Anterior cingulate cortex (tissue), 58 donors: ENCODE measurements around the gene LRRC3B.

ENCODE experiments used
- DNase-seq, 58 donors: peaks; one replicate each; lab custom pipeline; 2025; lab: John Stamatoyannopoulos, UW

Gene LRRC3B

DNA sequence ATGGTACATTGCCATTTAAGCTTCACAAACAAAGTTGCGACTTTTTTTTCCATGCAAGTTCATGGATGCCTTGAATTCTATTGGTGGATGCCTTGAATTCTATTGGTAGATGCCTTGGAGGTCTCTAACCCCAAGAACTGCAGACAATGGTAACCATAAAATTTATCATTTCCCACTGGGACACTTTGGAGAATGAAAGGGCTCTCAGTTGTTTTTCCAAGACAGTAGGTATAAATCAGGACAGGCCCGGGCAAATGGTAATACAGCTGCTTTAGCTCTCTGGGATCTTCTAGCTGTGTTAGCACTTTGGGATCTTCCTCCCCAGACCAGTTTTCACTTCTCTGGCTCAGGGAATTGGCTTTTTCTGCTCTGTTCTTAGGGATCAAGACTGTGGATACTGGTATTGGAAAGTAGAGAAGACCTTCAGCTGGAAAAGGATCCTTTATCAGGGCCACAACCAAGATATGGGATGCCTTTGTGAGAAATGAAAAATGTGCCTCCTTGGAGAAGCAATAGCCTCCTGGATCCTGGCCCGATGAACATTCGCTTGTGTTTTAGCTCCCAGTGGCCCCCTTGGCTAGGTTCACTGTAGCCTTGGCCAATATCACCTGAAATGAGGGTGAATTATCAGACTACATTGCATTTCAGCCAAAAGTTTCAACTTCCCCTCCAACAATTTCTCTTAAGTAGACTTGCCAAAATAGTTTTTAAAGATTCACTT is 8.3 kb downstream of the LRRC3B start:
- peak in 1 of 58 donors; percentile 9 for DNase-seq

DNA sequence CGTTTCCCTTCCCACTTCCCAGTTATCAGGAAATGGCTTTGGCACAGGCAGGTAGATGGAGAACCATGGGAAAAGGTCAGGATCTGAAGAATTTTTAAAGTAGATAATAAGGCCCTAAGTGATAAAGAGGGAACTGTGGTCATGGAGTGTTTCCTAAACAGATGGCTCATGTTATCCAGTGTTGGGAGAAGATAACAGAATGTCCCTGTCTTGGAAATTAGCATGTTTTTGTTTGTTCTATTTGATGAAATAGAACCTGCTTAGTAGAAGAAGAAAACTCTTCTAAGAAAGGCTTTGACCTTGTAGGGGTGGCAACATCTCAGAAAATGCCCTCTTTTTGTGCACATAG is 8.8 kb downstream of the LRRC3B start:
- no peak for DNase-seq

DNA sequence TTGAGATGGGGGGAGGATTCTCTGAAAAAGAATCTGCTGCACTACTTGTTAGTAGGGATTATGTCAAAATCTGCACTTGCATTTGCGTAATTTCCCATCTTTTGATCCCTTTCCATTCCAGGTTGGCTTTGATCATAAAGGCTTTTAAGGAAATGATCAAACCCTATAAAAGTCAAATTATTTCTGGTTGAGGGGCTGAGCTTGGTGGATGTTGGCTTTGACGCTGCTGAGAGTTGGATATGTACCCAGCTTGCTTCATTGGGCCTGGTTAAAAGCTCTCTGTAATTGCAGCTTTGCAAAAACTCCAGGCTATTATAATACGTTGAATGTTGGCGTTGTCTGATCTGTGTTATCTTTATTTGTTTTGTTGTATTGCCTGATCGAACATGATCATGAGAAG is 12.0 kb downstream of the LRRC3B start:
- DNase-seq: peak in 3 of 58 donors; percentile 2 to 36 (median 32)

GRCh38 chr3:26636096-26636727 is 13.6 kb downstream of the LRRC3B start:
- peak in 2 of 58 donors; percentile 44 to 63 for DNase-seq

DNA sequence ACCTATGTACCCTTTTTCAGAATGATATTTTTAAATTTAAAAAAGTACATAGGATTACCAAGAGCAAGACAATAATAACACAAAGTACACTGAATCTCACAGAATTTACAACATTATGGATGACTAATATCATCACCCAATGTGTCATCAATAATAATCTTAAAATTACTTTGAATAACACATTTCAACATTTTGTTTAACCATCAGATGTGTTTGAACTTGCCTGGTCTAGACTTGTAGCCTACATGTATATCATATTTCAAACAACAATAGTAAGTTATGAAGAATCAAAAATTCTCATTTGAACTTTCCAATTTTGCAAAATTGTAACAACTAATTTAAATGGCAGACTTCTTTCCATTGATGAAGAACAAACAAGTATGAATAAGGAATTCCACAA is 15.1 kb downstream of the LRRC3B start:
- DNase-seq: no peak

- DNase-seq: no peak
These were observed 15.5 kb downstream of the LRRC3B start for GRCh38 chr3:26638113-26638512.

DNA sequence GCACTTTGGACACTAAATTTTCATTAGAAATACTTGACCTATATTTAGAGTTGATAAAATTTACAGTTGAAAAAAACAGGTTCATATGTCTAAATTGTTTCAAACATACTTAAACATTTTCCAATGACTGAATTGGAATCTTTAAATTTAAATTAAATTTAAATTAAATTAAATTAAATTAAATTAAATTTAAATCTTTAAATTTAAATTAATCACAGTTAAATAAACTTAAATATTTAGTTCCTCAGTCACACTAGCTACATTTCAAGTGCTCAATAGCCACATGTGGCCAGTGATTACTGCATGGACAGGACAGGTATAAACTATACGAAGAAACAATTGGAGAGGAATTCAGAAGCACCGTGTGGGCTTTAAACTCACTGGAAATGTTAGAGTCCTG is 16.8 kb downstream of the LRRC3B start:
- no peak for DNase-seq

- no peak for DNase-seq
These were observed 24.5 kb downstream of the LRRC3B start for GRCh38 chr3:26647078-26647477.

DNA sequence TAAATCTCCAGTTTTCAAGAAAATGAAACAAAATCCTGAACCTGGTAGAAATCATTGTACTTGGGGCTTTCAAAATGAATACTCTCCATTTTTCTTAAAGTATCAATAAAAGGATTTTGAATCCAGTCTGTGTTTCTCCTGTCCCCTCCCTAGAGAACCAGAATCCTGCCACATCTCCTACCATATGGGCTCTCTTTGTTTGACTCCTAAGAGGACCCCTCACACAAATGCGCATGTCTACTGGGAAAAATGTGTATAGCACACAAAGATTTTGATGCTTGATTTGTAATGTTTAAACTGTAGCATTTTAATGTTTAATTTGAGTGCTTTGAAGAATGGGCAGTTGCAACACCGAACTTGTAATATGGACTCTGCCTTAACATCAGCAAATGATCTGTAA is 25.9 kb downstream of the LRRC3B start:
- no peak for DNase-seq

GRCh38 chr3:26652164-26652563 is 29.6 kb downstream of the LRRC3B start:
- peak in 52 of 58 donors; percentile 3 to 84 (median 46) for DNase-seq

GRCh38 chr3:26653811-26654425 is 31.3 kb downstream of the LRRC3B start:
- DNase-seq: no peak

DNA sequence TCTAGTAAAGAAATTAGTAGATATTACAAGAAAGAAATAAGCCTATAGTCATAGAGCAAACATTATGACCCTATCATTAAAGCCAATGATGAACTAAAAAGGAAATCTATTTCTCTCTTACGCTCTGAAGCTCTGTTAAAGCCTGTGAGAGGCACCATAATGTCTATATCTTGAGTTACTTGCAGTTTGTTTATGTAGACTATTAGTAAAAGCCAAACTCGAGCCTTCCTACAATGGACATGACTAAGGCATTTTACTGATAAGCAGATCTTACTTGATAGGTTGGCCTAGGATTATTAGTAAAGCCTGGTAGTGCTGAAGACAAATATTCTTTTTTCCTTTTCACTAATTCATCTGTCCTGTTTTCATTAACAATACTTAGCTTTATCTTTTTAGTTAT is 32.7 kb downstream of the LRRC3B start:
- no peak for DNase-seq

DNA sequence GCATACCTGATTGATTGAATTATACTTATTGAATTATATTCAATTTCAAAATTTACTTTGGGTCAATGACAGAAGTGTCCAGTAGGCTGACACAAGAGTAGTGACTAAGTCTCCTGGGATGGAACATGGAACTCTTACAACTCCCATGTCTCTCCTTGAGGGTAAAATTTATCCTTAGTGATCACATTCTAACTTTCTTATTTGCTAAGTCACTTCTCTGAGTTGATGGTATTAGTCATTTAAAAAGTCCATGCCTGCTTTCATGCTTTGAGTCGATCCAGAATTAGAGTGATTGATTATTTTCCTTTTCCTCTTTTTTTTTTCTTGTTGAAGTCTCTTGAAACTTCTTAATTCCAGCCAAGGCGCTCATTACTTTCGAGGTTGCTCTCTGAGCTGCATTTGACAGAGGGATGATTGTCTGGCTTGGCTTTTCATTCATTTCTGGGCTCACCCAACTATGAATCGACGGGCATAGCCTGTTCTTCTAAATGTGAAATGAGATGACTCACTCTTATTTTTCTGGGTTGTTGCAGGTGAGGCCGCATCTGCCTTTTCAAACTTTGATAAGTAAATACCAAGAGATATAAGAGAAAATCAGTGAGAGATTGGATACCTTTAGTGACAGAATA is 34.9 kb downstream of the LRRC3B start:
- DNase-seq: peak in 5 of 58 donors; percentile 10 to 20 (median 17)

GRCh38 chr3:26668171-26668570 is 45.6 kb downstream of the LRRC3B start:
- DNase-seq: no peak

- no peak for DNase-seq
These were observed 46.1 kb downstream of the LRRC3B start for GRCh38 chr3:26668696-26669095.

GRCh38 chr3:26675336-26675735 is 52.8 kb downstream of the LRRC3B start:
- no peak for DNase-seq

- DNase-seq: no peak
These were observed 59.1 kb downstream of the LRRC3B start for GRCh38 chr3:26681632-26682031.

GRCh38 chr3:26682406-26682805 is 59.8 kb downstream of the LRRC3B start:
- no peak for DNase-seq

- DNase-seq: no peak
These were observed 61.3 kb downstream of the LRRC3B start for GRCh38 chr3:26683902-26684301.

GRCh38 chr3:26687466-26687865 is 64.9 kb downstream of the LRRC3B start:
- peak in 3 of 58 donors; percentile 4 to 12 (median 10) for DNase-seq

DNA sequence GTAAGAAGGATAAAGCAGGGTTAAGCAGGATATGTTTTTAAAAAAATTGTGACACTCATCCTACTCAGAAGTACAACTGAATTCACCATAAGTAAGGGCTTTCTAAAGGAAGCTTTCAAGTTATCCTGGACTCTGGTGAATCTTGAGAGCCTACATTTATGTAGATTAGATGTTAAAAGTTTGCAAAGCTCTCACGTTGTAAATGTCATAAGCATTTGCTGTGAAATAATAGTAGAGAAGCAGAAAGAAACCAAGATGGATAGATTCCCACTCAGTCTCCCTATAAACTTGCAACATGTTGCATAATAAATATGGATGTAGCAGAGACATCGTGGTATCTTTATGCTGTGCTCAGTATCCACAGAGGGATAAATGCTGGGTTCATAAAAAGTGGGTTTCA is 77.0 kb downstream of the LRRC3B start:
- DNase-seq: no peak
